ENCODE measurements around the gene PPM1H. TPM values are rescaled to one million over a fixed set of nuclear protein-coding genes. Genes with fewer than 3 reads are reported as not detected.

The PPM1H gene
- total RNA-seq, 1 donor from 2014 or later: not detected

DNA sequence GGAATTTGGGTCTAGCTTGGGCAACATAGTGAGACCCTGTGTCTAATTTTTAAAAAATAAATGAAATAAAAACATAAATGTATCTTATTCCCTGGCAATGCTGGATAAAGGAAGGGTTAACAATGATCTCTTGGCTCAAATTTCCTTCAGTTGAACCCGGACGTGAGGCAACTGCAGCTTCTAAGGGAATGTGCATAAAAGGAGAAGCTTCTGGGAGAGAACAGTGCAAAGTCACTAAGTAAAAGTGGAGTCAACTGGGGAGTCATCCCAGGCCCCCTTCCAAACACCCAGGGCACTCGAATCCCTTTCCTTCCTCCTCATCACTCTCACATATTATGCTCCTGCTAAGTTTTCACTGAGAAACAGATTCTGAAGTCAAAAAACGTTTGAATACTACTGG lies 147.3 kb downstream of the PPM1H start:
- Mint-ChIP-seq H3K27me3 (ENCODE audit: low read depth) (peaks cover 20% of the 10 kb centered on the region), H3K9me3 (no peaks in the 10 kb centered on the region), H3K27ac (no peak overlapping the region), H3K4me1 (ENCODE audit: low read depth) (peaks cover 12% of the 10 kb centered on the region), H3K4me3 (ENCODE audit: low read depth) (no peak overlapping the region), H3K36me3 (ENCODE audit: low read depth) (no peaks in the 10 kb centered on the region)
- intact Hi-C loops (cut with micrococcal nuclease): loop anchor here (1.0 kb wide), 1 partner anchor 58 kb away; no protein-coding TSS in a partner anchor
- DNase-seq (ENCODE audit: low spot score): no peak

- peaks cover 20% of the 10 kb centered on the region for H3K27me3 Mint-ChIP-seq (ENCODE audit: low read depth)
- DNase-seq (ENCODE audit: low spot score): no peak
- no peak overlapping the region for H3K4me3 Mint-ChIP-seq (ENCODE audit: low read depth)
- intact Hi-C loops (cut with micrococcal nuclease): no loop called here
- no peak overlapping the region for H3K27ac Mint-ChIP-seq
- H3K4me1 Mint-ChIP-seq (ENCODE audit: low read depth): peaks cover 12% of the 10 kb centered on the region
- H3K9me3 Mint-ChIP-seq: no peaks in the 10 kb centered on the region
- H3K36me3 Mint-ChIP-seq (ENCODE audit: low read depth): no peaks in the 10 kb centered on the region
These were observed 147.9 kb downstream of the PPM1H start for GRCh38 chr12:62787023-62787422.

- Mint-ChIP-seq H3K9me3 (no peaks in the 10 kb centered on the region), H3K27me3 (ENCODE audit: low read depth) (peaks cover 17% of the 10 kb centered on the region), H3K4me3 (ENCODE audit: low read depth) (no peak overlapping the region), H3K27ac (no peak overlapping the region), H3K36me3 (ENCODE audit: low read depth) (no peaks in the 10 kb centered on the region), H3K4me1 (ENCODE audit: low read depth) (peaks cover 12% of the 10 kb centered on the region)
- DNase-seq (ENCODE audit: low spot score): no peak
- intact Hi-C loops (cut with micrococcal nuclease): no loop called here
These were observed 148.9 kb downstream of the PPM1H start for GRCh38 chr12:62785941-62786559.

GRCh38 chr12:62784576-62784975 lies 150.4 kb downstream of the PPM1H start:
- Mint-ChIP-seq H3K36me3 (ENCODE audit: low read depth) (no peaks in the 10 kb centered on the region), H3K4me1 (ENCODE audit: low read depth) (peaks cover 12% of the 10 kb centered on the region), H3K27ac (no peak overlapping the region), H3K9me3 (no peaks in the 10 kb centered on the region), H3K4me3 (ENCODE audit: low read depth) (no peak overlapping the region), H3K27me3 (ENCODE audit: low read depth) (peaks cover 6% of the 10 kb centered on the region)
- intact Hi-C loops (cut with micrococcal nuclease): no loop called here
- no peak for DNase-seq (ENCODE audit: low spot score)

DNA sequence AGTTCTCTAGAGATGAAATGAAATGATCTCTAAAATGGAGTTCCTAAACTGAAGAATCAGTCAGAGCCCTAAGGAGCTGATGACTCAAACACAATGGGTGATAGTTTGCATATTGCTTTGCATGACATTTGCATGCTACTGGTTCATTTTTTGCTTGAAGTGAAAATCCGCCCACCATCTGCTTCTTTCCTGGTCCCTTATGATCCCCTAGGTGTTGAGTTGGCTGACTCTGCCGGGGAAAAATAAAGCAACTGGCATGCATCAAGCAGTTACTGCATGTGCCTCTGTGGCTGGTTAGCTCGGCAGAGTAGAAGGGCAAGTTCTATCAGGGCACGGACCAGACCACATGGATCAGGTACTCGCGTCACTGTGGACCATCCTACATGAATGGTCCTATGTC lies 151.1 kb downstream of the PPM1H start:
- Mint-ChIP-seq H3K27ac (no peak overlapping the region), H3K36me3 (ENCODE audit: low read depth) (no peaks in the 10 kb centered on the region), H3K4me1 (ENCODE audit: low read depth) (peaks cover 12% of the 10 kb centered on the region), H3K27me3 (ENCODE audit: low read depth) (peaks cover 6% of the 10 kb centered on the region), H3K9me3 (no peaks in the 10 kb centered on the region), H3K4me3 (ENCODE audit: low read depth) (no peak overlapping the region)
- intact Hi-C loops (cut with micrococcal nuclease): no loop called here
- no peak for DNase-seq (ENCODE audit: low spot score)

DNA sequence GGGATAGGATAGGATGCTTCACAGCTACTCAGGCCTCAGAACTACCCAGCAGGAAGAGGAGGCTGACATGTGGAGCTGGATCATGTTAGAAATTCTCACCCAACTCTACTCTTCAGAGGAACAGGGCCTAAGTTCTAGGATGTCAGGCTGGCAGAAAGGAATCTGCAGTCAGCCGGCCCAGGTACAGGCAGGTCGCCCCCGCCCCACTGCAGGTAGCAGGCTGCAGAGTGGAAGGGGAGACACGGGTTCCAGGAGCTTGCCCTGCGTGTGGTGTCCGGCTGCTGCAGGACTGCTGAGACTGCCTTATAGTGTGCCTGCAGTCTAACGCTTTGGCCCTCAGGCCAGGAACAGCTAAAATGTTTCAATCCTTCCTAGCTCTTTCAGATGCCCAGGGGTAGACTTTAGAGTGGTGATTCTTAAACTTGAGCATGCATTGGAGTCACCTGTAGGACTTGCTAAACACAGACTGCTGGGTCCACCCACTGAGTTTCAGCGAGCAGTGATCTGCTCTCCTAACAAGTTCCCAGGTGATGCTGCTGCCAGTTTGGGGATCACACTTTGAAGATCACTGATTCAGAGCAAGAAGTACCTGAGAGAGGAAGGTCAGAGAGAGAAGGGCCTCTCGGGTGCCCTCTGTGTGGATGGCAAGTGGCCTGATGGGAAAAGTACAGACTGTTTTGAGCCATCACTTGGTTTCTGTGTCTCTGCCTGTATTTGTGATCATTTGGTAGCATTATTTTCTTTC lies 153.6 kb downstream of the PPM1H start:
- H3K36me3 Mint-ChIP-seq (ENCODE audit: low read depth): no peaks in the 10 kb centered on the region
- H3K27ac Mint-ChIP-seq: no peak overlapping the region

DNA sequence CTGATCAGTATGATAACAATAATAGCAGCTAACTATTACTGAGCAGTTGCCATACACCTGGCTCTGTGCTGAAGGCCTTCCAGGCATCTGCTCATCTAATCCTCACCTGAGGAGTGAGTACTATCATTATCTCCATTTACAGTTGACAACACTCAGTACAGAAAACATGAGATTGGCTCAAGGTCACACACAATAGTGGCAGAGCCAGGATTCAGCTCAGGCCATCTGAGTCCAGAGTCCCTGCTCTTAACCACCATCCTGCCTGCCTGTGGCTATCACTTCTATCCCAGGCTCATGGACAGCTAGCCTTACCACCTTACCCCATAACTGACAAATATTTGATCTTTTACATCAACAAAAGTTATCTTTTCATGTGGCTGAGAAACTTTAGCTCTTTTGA lies 155.5 kb downstream of the PPM1H start:
- Mint-ChIP-seq H3K27me3 (ENCODE audit: low read depth) (peaks cover 6% of the 10 kb centered on the region), H3K4me1 (ENCODE audit: low read depth) (peaks cover 2% of the 10 kb centered on the region), H3K4me3 (ENCODE audit: low read depth) (no peak overlapping the region), H3K9me3 (no peaks in the 10 kb centered on the region), H3K27ac (no peak overlapping the region), H3K36me3 (ENCODE audit: low read depth) (no peaks in the 10 kb centered on the region)
- DNase-seq (ENCODE audit: low spot score): no peak
- intact Hi-C loops (cut with micrococcal nuclease): no loop called here

More for the DNA sequence above, 153.6 kb downstream of the PPM1H start:
- intact Hi-C loops (cut with micrococcal nuclease): no loop called here
- H3K4me1 Mint-ChIP-seq (ENCODE audit: low read depth): peaks cover 9% of the 10 kb centered on the region
- DNase-seq (ENCODE audit: low spot score): no peak
- no peaks in the 10 kb centered on the region for H3K9me3 Mint-ChIP-seq
- H3K4me3 Mint-ChIP-seq (ENCODE audit: low read depth): no peak overlapping the region
- peaks cover 6% of the 10 kb centered on the region for H3K27me3 Mint-ChIP-seq (ENCODE audit: low read depth)

DNA sequence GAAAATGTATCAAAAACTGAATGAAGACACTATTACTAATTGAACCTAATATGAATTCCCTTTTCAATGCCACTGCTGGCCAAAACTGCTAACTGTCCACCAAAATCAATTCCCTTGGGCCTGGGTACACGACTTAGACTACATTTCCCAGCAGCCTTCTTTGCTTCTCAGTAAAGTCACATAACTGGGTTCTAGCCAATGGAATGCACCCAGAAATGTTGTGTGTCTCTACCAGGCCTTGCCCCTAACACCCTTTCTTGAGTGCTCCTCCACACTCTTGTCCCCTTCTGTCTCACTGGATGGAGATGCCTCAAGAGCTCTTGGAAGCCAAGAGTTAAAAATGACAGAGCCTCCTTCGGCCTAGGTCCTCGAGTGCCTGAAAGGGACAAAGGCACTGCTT lies 156.8 kb downstream of the PPM1H start:
- DNase-seq (ENCODE audit: low spot score): no peak
- no peak overlapping the region for H3K27ac Mint-ChIP-seq
- H3K27me3 Mint-ChIP-seq (ENCODE audit: low read depth): peaks cover 1% of the 10 kb centered on the region
- H3K4me1 Mint-ChIP-seq (ENCODE audit: low read depth): no peaks in the 10 kb centered on the region
- no peaks in the 10 kb centered on the region for H3K9me3 Mint-ChIP-seq
- intact Hi-C loops (cut with micrococcal nuclease): no loop called here
- no peaks in the 10 kb centered on the region for H3K36me3 Mint-ChIP-seq (ENCODE audit: low read depth)
- no peak overlapping the region for H3K4me3 Mint-ChIP-seq (ENCODE audit: low read depth)

DNA sequence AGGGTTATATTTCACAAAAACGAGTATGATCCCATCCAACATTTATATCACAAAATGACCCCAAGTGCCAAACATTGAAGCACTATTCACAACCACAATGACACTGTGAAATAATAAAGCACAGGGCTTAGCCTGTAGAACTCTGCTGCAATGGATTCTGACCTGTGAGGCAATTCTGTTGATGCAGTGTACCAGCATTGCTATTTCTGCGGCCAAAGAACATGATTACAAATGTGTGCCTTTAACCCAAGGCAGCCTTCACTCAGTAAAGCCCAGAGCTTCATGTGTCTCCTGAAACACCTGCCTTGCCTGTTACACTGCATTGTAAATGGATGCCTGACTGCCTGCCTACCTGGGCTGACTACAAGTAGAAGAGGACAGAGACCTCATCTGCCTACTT lies 158.0 kb downstream of the PPM1H start:
- intact Hi-C loops (cut with micrococcal nuclease): no loop called here
- Mint-ChIP-seq H3K4me1 (ENCODE audit: low read depth) (no peaks in the 10 kb centered on the region), H3K27ac (no peak overlapping the region), H3K36me3 (ENCODE audit: low read depth) (no peaks in the 10 kb centered on the region), H3K9me3 (no peaks in the 10 kb centered on the region), H3K27me3 (ENCODE audit: low read depth) (peaks cover 1% of the 10 kb centered on the region), H3K4me3 (ENCODE audit: low read depth) (no peak overlapping the region)
- no peak for DNase-seq (ENCODE audit: low spot score)

- no peaks in the 10 kb centered on the region for H3K9me3 Mint-ChIP-seq
- no peaks in the 10 kb centered on the region for H3K36me3 Mint-ChIP-seq (ENCODE audit: low read depth)
- intact Hi-C loops (cut with micrococcal nuclease): no loop called here
- no peak overlapping the region for H3K27ac Mint-ChIP-seq
- no peaks in the 10 kb centered on the region for H3K4me1 Mint-ChIP-seq (ENCODE audit: low read depth)
- H3K4me3 Mint-ChIP-seq (ENCODE audit: low read depth): no peak overlapping the region
- DNase-seq (ENCODE audit: low spot score): no peak
- peaks cover 1% of the 10 kb centered on the region for H3K27me3 Mint-ChIP-seq (ENCODE audit: low read depth)
These were observed 158.4 kb downstream of the PPM1H start for GRCh38 chr12:62776575-62776974.

- no peak overlapping the region for H3K4me3 Mint-ChIP-seq (ENCODE audit: low read depth)
- H3K36me3 Mint-ChIP-seq (ENCODE audit: low read depth): no peaks in the 10 kb centered on the region
- no peaks in the 10 kb centered on the region for H3K27me3 Mint-ChIP-seq (ENCODE audit: low read depth)
- H3K27ac Mint-ChIP-seq: no peak overlapping the region
- H3K4me1 Mint-ChIP-seq (ENCODE audit: low read depth): no peaks in the 10 kb centered on the region
- no peaks in the 10 kb centered on the region for H3K9me3 Mint-ChIP-seq
- DNase-seq (ENCODE audit: low spot score): no peak
- intact Hi-C loops (cut with micrococcal nuclease): no loop called here
These were observed 160.2 kb downstream of the PPM1H start for GRCh38 chr12:62774794-62775193.

GRCh38 chr12:62772416-62772955 lies 162.5 kb downstream of the PPM1H start:
- Mint-ChIP-seq H3K4me3 (ENCODE audit: low read depth) (no peak overlapping the region), H3K36me3 (ENCODE audit: low read depth) (no peaks in the 10 kb centered on the region), H3K4me1 (ENCODE audit: low read depth) (peaks cover 6% of the 10 kb centered on the region), H3K27me3 (ENCODE audit: low read depth) (peaks cover 4% of the 10 kb centered on the region), H3K27ac (no peak overlapping the region), H3K9me3 (no peaks in the 10 kb centered on the region)
- no peak for DNase-seq (ENCODE audit: low spot score)
- intact Hi-C loops (cut with micrococcal nuclease): no loop called here

GRCh38 chr12:62771828-62772227 lies 163.1 kb downstream of the PPM1H start:
- Mint-ChIP-seq H3K36me3 (ENCODE audit: low read depth) (no peaks in the 10 kb centered on the region), H3K4me3 (ENCODE audit: low read depth) (no peak overlapping the region), H3K9me3 (no peaks in the 10 kb centered on the region), H3K4me1 (ENCODE audit: low read depth) (peaks cover 6% of the 10 kb centered on the region), H3K27me3 (ENCODE audit: low read depth) (peaks cover 4% of the 10 kb centered on the region), H3K27ac (no peak overlapping the region)
- no peak for DNase-seq (ENCODE audit: low spot score)
- intact Hi-C loops (cut with micrococcal nuclease): no loop called here
